GM12891 (cell line): ENCODE measurements around the gene ITGAL.

Source experiments
- POLR2A ChIP-seq: IDR thresholded peaks from 2 replicates; pipeline ENCODE4 v1.6.1; 2011; ENCODE audit warnings: low read depth, low read length, control low read depth
- POLR2AphosphoS5 ChIP-seq: IDR thresholded peaks from 2 replicates; pipeline ENCODE4 v1.6.1; 2011; ENCODE audit warnings: low read depth, low read length, control low read depth
- TAF1 ChIP-seq: IDR thresholded peaks from 2 replicates; pipeline ENCODE4 v1.6.1; 2011; ENCODE audit warnings: low read depth, low read length, control low read depth

DNA sequence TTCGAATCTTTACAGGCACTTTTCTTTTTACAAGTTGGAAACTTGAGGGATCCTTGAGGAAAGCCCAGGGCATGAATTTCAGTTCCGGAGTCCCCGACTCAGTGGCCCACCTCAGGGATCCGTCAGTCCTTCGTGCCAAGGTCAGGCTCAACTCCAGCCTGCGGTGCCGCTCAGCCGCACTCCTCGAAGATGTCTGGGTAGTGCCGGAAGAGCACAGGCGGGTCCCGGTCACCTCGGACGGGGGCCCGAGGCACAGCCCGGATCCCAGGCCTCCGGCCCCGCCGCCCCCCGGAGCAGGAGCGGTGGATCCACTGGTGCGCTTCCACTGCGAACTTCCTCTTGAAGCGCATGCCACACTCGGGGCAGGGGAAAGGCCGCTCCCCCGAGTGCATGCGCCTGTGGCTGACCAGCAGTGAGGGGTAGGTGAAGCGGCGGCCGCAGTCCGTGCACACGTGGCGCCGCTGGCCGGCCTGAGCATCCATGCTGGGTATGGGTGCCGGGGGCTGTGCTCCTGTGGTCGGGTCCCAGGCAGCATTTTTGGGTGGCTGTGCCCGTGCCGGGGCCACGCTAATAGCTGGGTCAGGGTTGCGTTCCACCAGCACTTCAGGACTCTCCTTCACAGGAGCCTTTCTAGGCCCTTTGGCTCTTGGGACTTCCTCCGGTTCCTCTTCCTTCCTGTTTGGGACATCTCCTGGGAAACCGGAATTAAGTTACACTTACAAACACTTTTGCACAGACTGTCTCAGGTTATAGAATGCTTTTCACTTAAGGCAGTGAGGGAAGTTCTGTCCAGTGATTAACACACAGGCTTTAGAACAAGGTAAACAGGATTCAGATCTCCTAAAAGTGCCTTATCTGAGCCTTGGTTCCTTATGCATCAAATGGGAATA lies 97.4 kb downstream of the ITGAL start:
- TF ChIP-seq POLR2AphosphoS5 (no peak), TAF1 (no peak), POLR2A (no peak)
